Subcutaneous adipose tissue (tissue), 4 donors: ENCODE measurements around the gene IDH3B. TPM values are rescaled to one million over a fixed set of nuclear protein-coding genes. Genes with fewer than 3 reads are reported as not detected.

Experiments used
- CTCF ChIP-seq: fragments of 450-650 bp; IDR thresholded peaks from one replicate; pipeline ENCODE4 v1.5.1; 2016; ENCODE audit warnings: low read depth, mild to moderate bottlenecking, control low read depth, antibody characterized with exemption, moderate library complexity
- total RNA-seq, 4 donors: library from RNA; depleted of rRNA; stranded (reverse); fragments of >200 nt; gene quantifications; one replicate each; pipeline ENCODE4 v1.1.0, GENCODE V29; 2016

Gene IDH3B
- total RNA-seq, 4 donors from 2014 or later, result 77.0 to 167 (median 97.3) TPM

- TF ChIP-seq CTCF, result no peak
Observed at GRCh38 chr20:2658414-2659354, 5.3 kb downstream of the IDH3B start.

GRCh38 chr20:2657674-2658073 lies 6.3 kb downstream of the IDH3B start:
- no peak for TF ChIP-seq CTCF

- no peak for TF ChIP-seq CTCF
Observed at GRCh38 chr20:2657241-2657640, 6.8 kb downstream of the IDH3B start.

GRCh38 chr20:2656471-2657117 lies 7.4 kb downstream of the IDH3B start:
- TF ChIP-seq CTCF, result no peak

GRCh38 chr20:2655331-2656116 lies 8.5 kb downstream of the IDH3B start:
- no peak for TF ChIP-seq CTCF

GRCh38 chr20:2654831-2655230 lies 9.2 kb downstream of the IDH3B start:
- TF ChIP-seq CTCF, result no peak
